Measurements from ENCODE around the gene EFCAB14.

DNA sequence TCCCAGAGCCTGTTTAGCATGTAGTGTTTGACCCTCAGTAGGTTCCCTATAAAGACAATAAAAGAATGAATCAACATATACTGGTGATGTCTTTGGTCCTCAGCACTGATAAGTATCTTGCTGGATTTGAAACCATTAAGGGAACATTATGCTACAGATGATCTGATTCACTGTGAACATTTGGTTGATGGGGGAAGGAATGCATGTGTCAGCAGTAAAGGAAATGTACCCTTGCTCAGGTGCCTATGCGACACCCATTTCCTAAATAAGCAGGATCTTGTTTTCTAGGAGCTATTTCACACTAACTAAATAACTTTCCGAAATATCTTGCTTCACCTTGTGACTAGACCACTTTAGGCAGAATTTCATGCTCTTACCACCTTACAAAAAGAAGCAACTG lies 34.2 kb downstream of the EFCAB14 start:
- TF ChIP-seq CTCF (IDR thresholded peaks at IDR 0.05 in 4 of 5, conservative IDR thresholded peaks at IDR 0.05 in 1 of 5), result no peak
- no peak for TF ChIP-seq POLR2A (IDR thresholded peaks at IDR 0.05)

Data from gastrocnemius medialis (tissue), 4 donors.